HFF-Myc (cell line): ENCODE measurements around the gene POR.
"Not testable (repeated sequence)": the region's sequence is repeated elsewhere in the genome, so short reads cannot be mapped to it uniquely, and the experiment has no call there.

Experiments used
- DNase-seq: peaks from one replicate; pipeline ENCODE4 v3.0.0-alpha.2; 2011; ENCODE audit warnings: low read depth; ENCODE audit errors: extremely low read depth
- H3K4me3 ChIP-seq: replicated peaks from 2 replicates; pipeline ENCODE4 v1.5.1; 2011; ENCODE audit warnings: low read depth, mild to moderate bottlenecking, control low read depth, low read length
- TF ChIP-seq, protein P1 (sequence below): IDR thresholded peaks from 2 replicates; pipeline ENCODE4 v1.5.1; 2012; ENCODE audit warnings: mild to moderate bottlenecking, low read depth, low read length, control low read depth; ENCODE audit errors: missing control alignments

The POR gene

DNA sequence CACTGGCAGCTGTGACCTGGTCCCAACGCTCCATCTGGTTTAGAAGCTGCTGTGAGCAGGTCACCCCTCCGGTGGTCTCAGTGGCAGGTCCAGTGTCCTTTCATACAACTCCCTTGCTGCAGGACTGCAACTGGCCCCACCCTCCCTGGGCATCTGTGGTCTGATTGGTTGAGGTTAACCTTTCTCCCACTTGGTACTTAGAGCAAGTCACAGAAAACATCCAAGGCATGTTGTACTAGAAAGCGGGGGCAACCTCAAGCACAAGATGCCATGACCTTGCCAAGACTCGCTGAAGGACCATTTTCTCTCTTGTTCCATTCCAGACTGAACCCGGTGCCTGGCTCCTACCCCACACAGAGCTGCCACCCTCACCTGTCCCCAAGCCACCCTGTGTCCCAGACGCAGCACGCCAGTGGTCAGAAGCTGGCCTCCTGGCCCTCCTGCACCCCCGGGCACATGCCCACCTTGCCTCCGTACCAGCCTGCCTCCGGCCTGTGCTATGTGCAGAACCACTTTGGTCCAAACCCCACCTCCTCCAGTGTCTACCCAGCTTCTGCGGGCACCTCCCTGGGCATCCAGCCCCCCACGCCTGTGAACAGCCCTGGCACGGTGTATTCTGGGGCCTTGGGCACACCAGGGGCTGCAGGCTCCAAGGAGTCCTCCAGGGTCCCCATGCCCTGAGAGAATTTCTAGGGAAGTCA lies 27.1 kb upstream of the POR start:
- TF ChIP-seq, protein P1, sequence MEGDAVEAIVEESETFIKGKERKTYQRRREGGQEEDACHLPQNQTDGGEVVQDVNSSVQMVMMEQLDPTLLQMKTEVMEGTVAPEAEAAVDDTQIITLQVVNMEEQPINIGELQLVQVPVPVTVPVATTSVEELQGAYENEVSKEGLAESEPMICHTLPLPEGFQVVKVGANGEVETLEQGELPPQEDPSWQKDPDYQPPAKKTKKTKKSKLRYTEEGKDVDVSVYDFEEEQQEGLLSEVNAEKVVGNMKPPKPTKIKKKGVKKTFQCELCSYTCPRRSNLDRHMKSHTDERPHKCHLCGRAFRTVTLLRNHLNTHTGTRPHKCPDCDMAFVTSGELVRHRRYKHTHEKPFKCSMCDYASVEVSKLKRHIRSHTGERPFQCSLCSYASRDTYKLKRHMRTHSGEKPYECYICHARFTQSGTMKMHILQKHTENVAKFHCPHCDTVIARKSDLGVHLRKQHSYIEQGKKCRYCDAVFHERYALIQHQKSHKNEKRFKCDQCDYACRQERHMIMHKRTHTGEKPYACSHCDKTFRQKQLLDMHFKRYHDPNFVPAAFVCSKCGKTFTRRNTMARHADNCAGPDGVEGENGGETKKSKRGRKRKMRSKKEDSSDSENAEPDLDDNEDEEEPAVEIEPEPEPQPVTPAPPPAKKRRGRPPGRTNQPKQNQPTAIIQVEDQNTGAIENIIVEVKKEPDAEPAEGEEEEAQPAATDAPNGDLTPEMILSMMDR: no peak
- DNase-seq: no peak

DNA sequence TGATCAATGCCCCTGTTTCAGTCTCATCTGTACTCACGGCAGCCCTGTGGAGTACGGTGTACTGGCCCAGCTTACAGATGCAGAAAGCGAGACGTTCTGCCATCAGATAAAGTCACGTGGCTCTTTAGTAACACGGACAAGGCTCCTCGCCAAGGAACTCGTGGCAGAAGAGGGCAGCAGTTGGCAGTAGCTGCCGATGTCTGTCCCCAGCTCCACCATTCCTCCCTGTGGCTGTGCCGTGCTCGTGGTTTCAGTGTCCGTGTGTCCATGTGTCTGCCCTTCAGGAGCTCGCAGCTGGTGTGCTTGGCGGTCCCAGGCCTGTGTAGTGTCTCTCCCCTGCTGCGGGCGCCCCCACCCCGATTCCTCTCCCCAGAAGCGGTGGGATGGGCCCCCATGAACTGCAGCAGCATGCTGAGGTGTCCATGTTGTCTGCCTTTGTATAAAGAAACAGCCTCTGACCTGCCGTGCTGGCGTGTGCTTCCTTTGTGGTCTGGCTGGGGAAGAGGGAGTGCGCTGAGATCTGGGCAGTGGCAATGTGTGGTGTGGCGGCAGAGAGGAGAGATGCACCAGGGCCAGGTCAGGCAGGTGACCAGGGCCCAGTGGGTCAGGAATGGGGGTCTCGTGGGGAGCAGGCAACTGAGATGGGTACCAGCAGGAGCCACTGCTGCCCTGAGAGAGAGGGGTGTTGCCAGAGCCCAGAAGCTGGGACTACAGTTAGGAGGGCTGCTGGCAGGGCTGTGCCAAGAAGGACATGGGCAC lies 26.3 kb upstream of the POR start:
- TF ChIP-seq, protein P1: no peak
- DNase-seq: no peak
- H3K4me3 ChIP-seq: no peak overlapping the region

More for the DNA sequence above, 27.1 kb upstream of the POR start:
- no peak overlapping the region for H3K4me3 ChIP-seq

DNA sequence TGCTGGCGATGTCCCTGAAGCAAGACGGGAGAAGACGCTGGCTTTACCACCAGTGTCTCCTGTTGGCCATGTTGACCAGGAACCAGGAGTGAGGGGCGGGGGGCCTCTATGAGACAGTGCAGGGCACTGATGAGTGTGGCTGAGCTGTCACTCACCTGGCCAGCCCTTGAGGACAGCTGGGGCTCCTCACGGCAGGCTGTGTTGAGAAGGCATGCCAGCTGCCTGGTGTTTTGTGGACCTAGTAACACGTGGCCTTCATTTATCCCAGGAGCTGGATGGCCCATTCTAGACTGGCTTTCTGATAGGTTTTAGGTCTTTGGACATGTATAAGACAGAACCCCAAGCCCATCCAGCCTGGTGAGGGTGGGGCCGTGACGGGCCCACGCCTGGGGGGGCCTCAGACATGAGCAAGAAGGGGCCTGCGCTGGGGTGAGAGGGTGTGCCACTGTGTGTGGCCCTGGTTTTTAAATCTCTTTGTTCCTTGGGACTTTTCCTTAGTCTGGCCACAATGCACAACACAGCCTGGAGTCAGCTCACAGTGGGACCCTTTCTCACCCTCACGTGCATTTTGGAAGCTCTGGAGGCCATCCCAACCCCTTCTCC lies 25.6 kb upstream of the POR start:
- TF ChIP-seq, protein P1: no peak
- DNase-seq: no peak
- H3K4me3 ChIP-seq: no peak overlapping the region

DNA sequence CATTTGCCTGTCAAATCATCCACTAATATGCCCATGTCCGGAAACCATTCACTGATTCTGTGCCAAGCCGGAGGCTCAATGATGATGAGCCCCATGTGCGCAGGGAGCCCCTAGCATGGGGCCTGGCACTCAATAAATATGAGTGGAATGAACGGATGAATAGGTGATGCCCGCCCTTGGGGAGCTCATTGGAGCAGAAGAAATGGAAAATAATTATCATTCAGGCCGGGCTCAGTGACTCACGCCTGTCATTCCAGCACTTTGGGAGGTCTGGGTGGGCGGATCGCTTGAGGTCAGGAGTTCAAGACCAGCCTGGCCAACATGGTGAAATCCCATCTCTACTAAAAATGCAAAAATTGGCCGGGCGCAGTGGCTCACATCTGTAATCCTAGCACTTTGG lies 25.1 kb upstream of the POR start:
- TF ChIP-seq, protein P1: no peak
- DNase-seq: no peak
- H3K4me3 ChIP-seq: no peak overlapping the region

DNA sequence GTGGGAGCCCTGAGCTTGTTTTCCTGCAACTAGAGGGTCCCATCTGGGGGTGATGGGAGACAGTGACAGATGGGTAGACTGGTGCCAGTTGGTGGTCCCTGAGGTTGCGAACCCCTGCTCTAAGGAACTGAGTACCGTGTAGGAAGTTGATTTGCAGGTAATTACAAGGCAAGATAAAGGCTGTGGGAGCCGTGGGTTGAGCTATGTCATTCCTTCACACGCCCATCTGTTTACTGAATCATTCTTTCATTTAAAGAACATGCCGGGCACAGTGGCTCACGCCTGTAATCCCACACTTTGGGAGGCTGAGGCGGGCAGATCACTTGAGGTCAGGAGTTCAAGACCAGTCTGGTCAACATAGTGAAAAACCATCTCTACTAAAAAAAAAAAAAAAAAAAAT lies 23.7 kb upstream of the POR start:
- not testable (repeated sequence) for H3K4me3 ChIP-seq, DNase-seq

DNA sequence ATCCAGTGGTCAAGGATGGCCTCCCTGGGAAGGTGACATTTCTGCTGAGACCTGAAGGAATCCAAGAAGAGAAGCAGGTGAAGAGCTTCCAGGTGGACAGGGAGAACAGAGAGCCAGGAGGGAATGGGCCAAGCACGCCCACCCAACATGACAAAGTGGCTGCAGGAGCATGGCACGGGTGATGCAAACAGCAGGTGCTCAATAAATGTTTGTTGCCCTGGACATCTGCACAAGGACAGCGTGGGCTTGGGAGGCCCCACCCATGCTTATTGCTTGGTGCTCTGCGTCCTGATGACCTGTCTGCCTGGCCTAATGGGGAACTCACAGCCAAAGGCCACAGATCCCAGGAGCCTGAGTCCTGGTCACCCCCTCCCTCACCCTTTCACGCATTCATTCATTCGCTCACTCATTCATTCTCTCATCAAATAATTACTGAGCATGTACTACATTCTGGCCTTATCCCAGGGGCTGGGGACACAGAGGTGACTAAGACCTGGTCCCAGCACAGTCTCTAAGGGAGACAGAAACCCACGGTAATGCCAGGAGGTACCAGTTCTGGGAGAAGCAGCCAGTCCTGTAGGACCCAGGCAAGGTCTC lies 23.0 kb upstream of the POR start:
- TF ChIP-seq, protein P1: no peak
- no peak overlapping the region for H3K4me3 ChIP-seq
- DNase-seq: no peak

DNA sequence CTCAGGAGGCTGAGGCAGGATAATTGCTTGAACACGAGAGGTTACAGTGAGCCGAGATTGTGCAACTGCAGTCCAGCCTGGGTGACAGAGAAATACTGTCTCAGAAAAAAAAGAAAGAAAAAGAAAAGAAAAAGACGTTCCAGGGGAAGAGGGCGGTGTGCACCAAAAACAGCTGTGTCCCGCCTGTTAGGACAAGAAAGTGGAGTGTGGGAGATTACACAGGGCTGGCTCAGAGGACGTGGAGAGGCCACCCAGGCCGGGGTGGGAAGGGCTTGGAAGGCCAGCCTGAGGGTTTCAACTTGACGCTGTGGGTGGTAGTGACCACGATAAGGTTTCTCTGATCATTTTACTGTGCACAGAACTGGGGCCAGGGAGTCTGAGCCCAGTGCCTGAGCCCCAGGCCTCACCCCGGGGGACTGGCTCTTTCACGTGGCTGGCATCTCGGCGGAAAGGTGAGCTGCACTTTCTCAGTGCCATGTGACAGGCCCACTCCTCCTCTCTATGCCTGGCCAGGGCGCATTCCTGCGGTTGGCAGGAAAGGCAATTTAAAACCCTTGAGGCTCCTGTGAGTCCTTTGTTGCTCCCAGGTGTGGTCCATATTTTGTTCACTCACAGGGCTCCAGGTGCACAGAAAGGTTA lies 22.2 kb upstream of the POR start:
- TF ChIP-seq, protein P1: no peak
- no peak overlapping the region for H3K4me3 ChIP-seq
- no peak for DNase-seq
